GM21529 (cell line): ENCODE measurements around the gene PTPRT.

ENCODE experiments used
- ATAC-seq: cut with Tn5 transposase; IDR thresholded peaks from one replicate; pipeline ENCODE4 v1.9.1; 2021; ENCODE audit not compliant: unreplicated experiment

Gene PTPRT

GRCh38 chr20:43189554-43190331, at the start of gene PTPRT:
Gene PTPRT (minus strand): TSS chr20:43189906. CDS start chr20:43189733, 173 bp downstream.
- ATAC-seq = no peak

- no peak for ATAC-seq
Observed at GRCh38 chr20:43238833-43239232, 49.1 kb upstream of the PTPRT start.

GRCh38 chr20:43238266-43238665, 48.6 kb upstream of the PTPRT start:
- no peak for ATAC-seq

- ATAC-seq = no peak
Observed at GRCh38 chr20:43237651-43238168, 48.0 kb upstream of the PTPRT start.

- no peak for ATAC-seq
Observed at GRCh38 chr20:43235998-43236397, 46.3 kb upstream of the PTPRT start.

- no peak for ATAC-seq
Observed at GRCh38 chr20:43231829-43232228, 42.1 kb upstream of the PTPRT start.

- ATAC-seq = no peak
Observed at GRCh38 chr20:43229696-43230095, 40.0 kb upstream of the PTPRT start.

- ATAC-seq = no peak
Observed at GRCh38 chr20:43220612-43221011, 30.9 kb upstream of the PTPRT start.

GRCh38 chr20:43210901-43211300, 21.2 kb upstream of the PTPRT start:
- ATAC-seq = no peak

- no peak for ATAC-seq
Observed at GRCh38 chr20:43209831-43210230, 20.1 kb upstream of the PTPRT start.

GRCh38 chr20:43205699-43206098, 16.0 kb upstream of the PTPRT start:
- no peak for ATAC-seq

GRCh38 chr20:43202100-43202499, 12.4 kb upstream of the PTPRT start:
- no peak for ATAC-seq

GRCh38 chr20:43198607-43199006, 8.9 kb upstream of the PTPRT start:
- ATAC-seq = no peak

- ATAC-seq = no peak
Observed at GRCh38 chr20:43196243-43196642, 6.5 kb upstream of the PTPRT start.

GRCh38 chr20:43194137-43194536, 4.4 kb upstream of the PTPRT start:
- ATAC-seq = no peak

- no peak for ATAC-seq
Observed at GRCh38 chr20:43193443-43193842, 3.7 kb upstream of the PTPRT start.

- no peak for ATAC-seq
Observed at GRCh38 chr20:43191946-43192863, 2.5 kb upstream of the PTPRT start.

- ATAC-seq = no peak
Observed at GRCh38 chr20:43191143-43191542, 1.4 kb upstream of the PTPRT start.

- no peak for ATAC-seq
Observed at GRCh38 chr20:43190332-43190953, 737 bp upstream of the PTPRT start.

GRCh38 chr20:43188861-43189553, 699 bp downstream of the PTPRT start:
- ATAC-seq = no peak

GRCh38 chr20:43188234-43188653, 1.5 kb downstream of the PTPRT start:
- no peak for ATAC-seq
